ENCODE measurements around the gene VPS52.

VPS52 gene

GRCh38 chr6:33206027-33206863, 65.4 kb downstream of the VPS52 start:
- peak; percentile 52 for DNase-seq (ENCODE audit: low read depth)
- no peak overlapping the region for H3K4me3 ChIP-seq (ENCODE audit: low read length)
- TF ChIP-seq, protein P1, sequence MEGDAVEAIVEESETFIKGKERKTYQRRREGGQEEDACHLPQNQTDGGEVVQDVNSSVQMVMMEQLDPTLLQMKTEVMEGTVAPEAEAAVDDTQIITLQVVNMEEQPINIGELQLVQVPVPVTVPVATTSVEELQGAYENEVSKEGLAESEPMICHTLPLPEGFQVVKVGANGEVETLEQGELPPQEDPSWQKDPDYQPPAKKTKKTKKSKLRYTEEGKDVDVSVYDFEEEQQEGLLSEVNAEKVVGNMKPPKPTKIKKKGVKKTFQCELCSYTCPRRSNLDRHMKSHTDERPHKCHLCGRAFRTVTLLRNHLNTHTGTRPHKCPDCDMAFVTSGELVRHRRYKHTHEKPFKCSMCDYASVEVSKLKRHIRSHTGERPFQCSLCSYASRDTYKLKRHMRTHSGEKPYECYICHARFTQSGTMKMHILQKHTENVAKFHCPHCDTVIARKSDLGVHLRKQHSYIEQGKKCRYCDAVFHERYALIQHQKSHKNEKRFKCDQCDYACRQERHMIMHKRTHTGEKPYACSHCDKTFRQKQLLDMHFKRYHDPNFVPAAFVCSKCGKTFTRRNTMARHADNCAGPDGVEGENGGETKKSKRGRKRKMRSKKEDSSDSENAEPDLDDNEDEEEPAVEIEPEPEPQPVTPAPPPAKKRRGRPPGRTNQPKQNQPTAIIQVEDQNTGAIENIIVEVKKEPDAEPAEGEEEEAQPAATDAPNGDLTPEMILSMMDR (conservative IDR thresholded peaks at IDR 0.05; ENCODE audit: low read length), result no peak

GRCh38 chr6:33205191-33206026, 66.3 kb downstream of the VPS52 start:
- peak overlapping the region; percentile 77 for H3K4me3 ChIP-seq (ENCODE audit: low read length)
- TF ChIP-seq, protein P1 (conservative IDR thresholded peaks at IDR 0.05; ENCODE audit: low read length), result 0 out of 2 replicates have a peak, but pooled peaks have one; percentile 2
- peak; percentile 27 for DNase-seq (ENCODE audit: low read depth)

DNA sequence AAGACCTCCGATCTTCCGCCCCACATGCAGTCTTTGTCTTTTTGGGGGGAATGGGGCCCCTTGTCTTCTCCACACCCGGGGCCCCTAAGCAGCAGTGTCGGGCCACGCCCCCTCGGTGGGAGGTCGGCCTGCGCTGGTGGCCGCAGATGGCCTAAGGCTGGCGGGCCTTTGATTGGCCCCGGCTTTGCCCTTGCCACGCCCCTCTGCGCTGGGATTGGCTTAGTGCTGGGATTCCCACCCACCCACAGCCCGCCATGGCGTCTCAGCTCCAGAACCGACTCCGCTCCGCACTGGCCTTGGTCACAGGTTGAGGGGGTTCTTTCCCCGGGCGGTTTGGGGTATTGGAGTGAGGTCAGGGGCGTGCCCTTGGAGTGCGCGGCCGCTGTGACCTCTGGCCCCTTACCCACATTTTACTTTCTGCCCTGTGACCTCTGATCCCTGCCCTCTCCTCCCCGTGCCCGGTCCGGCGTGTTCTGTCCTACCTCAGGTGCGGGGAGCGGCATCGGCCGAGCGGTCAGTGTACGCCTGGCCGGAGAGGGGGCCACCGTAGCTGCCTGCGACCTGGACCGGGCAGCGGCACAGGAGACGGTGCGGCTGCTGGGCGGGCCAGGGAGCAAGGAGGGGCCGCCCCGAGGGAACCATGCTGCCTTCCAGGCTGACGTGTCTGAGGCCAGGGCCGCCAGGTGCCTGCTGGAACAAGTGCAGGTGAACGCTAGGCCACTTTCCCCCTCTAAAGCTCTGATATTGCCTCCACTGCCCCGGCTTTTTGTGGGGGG, 67.1 kb downstream of the VPS52 start, which contains the start of gene HSD17B8:
Gene HSD17B8 (plus strand): TSS at position 241 of the 776 bp plus-strand sequence. CDS start 14 bp downstream, at position 255.
- TF ChIP-seq, protein P1 (conservative IDR thresholded peaks at IDR 0.05; ENCODE audit: low read length), result no peak

GRCh38 chr6:33204165-33204414, 67.6 kb downstream of the VPS52 start:
- DNase-seq (ENCODE audit: low read depth), result no peak
- TF ChIP-seq, protein P1 (conservative IDR thresholded peaks at IDR 0.05; ENCODE audit: low read length), result no peak
- H3K4me3 ChIP-seq (ENCODE audit: low read length), result no peak overlapping the region

More for the DNA sequence above, 67.1 kb downstream of the VPS52 start, which contains the start of gene HSD17B8:
- peak within 1 kb of the TSS; percentile 77 for H3K4me3 ChIP-seq (ENCODE audit: low read length)
- DNase-seq (ENCODE audit: low read depth), result peak; percentile 86

- TF ChIP-seq, protein P1 (conservative IDR thresholded peaks at IDR 0.05; ENCODE audit: low read length), result no peak
- no peak for DNase-seq (ENCODE audit: low read depth)
- no peak overlapping the region for H3K4me3 ChIP-seq (ENCODE audit: low read length)
Measured at GRCh38 chr6:33203443-33204164, 68.1 kb downstream of the VPS52 start.

DNA sequence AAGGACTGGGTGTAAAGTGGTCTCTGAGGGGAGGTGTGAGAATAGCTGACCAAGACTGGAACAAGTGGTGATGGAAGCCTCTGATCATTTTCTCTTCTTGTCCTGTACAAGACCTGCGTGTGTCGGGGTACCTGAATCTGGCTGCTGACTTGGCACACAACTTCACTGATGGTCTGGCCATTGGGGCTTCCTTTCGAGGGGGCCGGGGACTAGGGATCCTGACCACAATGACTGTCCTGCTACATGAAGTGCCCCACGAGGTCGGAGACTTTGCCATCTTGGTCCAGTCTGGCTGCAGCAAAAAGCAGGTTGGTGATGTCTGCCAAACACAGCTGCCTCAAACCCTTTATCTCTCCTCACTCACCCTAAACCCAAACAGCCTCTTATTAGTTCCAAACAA, 68.9 kb downstream of the VPS52 start:
- TF ChIP-seq, protein P1 (conservative IDR thresholded peaks at IDR 0.05; ENCODE audit: low read length), result no peak
- H3K4me3 ChIP-seq (ENCODE audit: low read length), result peak overlapping the region; percentile 81
- DNase-seq (ENCODE audit: low read depth), result no peak
